HepG2 (cell line): ENCODE data around the gene ETF1. TPM values are rescaled to one million over a fixed set of nuclear protein-coding genes. Genes with fewer than 3 reads are reported as not detected.

Experiments used
- DRAP1 ChIP-seq: IDR thresholded peaks from 2 replicates; pipeline ENCODE4 v1.6.1; 2016; ENCODE audit warnings: missing genetic modification reagents, missing compliant biosample characterization
- HIVEP1 ChIP-seq: sonication (generic); formaldehyde crosslinking; IDR thresholded peaks from 2 replicates; pipeline ENCODE4 v1.4.0; 2020; ENCODE audit warnings: mild to moderate bottlenecking, missing genetic modification reagents
- PHF20 ChIP-seq: sonication (generic); formaldehyde crosslinking; IDR thresholded peaks from 2 replicates; pipeline ENCODE4 v1.5.0; 2020; ENCODE audit warnings: mild to moderate bottlenecking, missing genetic modification reagents
- PPARG ChIP-seq: conservative IDR thresholded peaks from 2 replicates; pipeline ENCODE4 v1.6.1; 2016; ENCODE audit warnings: missing biosample characterization, missing genetic modification reagents
- ZBTB49 ChIP-seq: sonication (generic); formaldehyde crosslinking; IDR thresholded peaks from 2 replicates; pipeline ENCODE4 v1.4.0; 2020; ENCODE audit warnings: missing genetic modification reagents, borderline replicate concordance
- ZNF280B ChIP-seq: sonication (generic); formaldehyde crosslinking; IDR thresholded peaks from 2 replicates; pipeline ENCODE4 v1.5.0; 2020; ENCODE audit warnings: missing genetic modification reagents, mild to moderate bottlenecking, borderline replicate concordance
- ZNF407 ChIP-seq: sonication (generic); formaldehyde crosslinking; IDR thresholded peaks from one replicate; pipeline ENCODE4 v1.5.1; 2020; ENCODE audit warnings: mild to moderate bottlenecking, missing genetic modification reagents; ENCODE audit errors: not compliant biosample characterization
- ZNF431 ChIP-seq: sonication (generic); formaldehyde crosslinking; IDR thresholded peaks from 2 replicates; pipeline ENCODE4 v1.9.0; 2022; ENCODE audit warnings: missing genetic modification reagents, low read depth, mild to moderate bottlenecking, borderline replicate concordance
- ZNF496 ChIP-seq: sonication (generic); formaldehyde crosslinking; IDR thresholded peaks from 2 replicates; pipeline ENCODE4 v1.8.1; 2023; ENCODE audit warnings: mild to moderate bottlenecking, moderate library complexity, missing genetic modification reagents; ENCODE audit not compliant: insufficient replicate concordance
- ZNF572 ChIP-seq: sonication (generic); formaldehyde crosslinking; IDR thresholded peaks from 2 replicates; pipeline ENCODE4 v1.5.1; 2020; ENCODE audit warnings: mild to moderate bottlenecking, missing genetic modification reagents
- ZNF749 ChIP-seq: sonication (generic); formaldehyde crosslinking; IDR thresholded peaks from 2 replicates; pipeline ENCODE4 v1.8.0; 2022; ENCODE audit warnings: mild to moderate bottlenecking, missing genetic modification reagents, moderate library complexity, borderline replicate concordance
- ZNF781 ChIP-seq: sonication (generic); formaldehyde crosslinking; IDR thresholded peaks from 2 replicates; pipeline ENCODE4 v1.5.1; 2020; ENCODE audit warnings: borderline replicate concordance, mild to moderate bottlenecking, missing genetic modification reagents; ENCODE audit errors: not compliant biosample characterization
- polyA plus RNA-seq, 8 experiments: library from polyadenylated mRNA; depleted of rRNA in 3 of 8; stranded (reverse) in 7 of 8; unstranded in 1 of 8; fragments of >200 nt; fragmentation: Illumina TruSeq in 4 of 8; extraction: Trizol in 4 of 8; gene quantifications; 2 replicates each; pipeline versions ENCODE4 v1.2.1 to v1.2.3, GENCODE V29; 2011 to 2016; ENCODE audit warnings: low read depth in 4 of 8, missing spikeins in 1 of 8, mixed read lengths in 1 of 8; ENCODE audit not compliant: insufficient read depth in 1 of 8
- total RNA-seq, 5 experiments: library from RNA; depleted of rRNA; stranded (reverse); fragments of >200 nt; fragmentation: Illumina TruSeq; extraction: Trizol; gene quantifications; 2 replicates each; pipeline ENCODE4 v1.2.3, GENCODE V29; 2016; ENCODE audit warnings: low read depth in 1 of 5

ETF1 gene
- total and polyA plus RNA-seq, 2 of the 13 experiments (the other 11 are each of a cell fraction or from before 2014, with no cell fraction given), result 52.1 to 184 TPM

GRCh38 chr5:138575194-138576015 is 32.4 kb upstream of the ETF1 start, which contains the start of gene HSPA9 (continued):
- TF ChIP-seq ZNF407 (CRISPR knock-in tag) (no peak), ZNF496 (CRISPR knock-in tag) (no peak), ZNF781 (CRISPR knock-in tag) (peak; percentile 72), PHF20 (peak; percentile 87), ZNF749 (CRISPR knock-in tag) (no peak), ZBTB49 (CRISPR knock-in tag) (no peak), ZNF280B (no peak; the same call in 1 of the 2 replicates), ZNF431 (peak; percentile 69; the same call in 1 of the 2 replicates), ZNF572 (CRISPR knock-in tag) (peak; percentile 88; the same call in 1 of the 2 replicates), PPARG (no peak; the same call in 1 of the 2 replicates), HIVEP1 (peak; percentile 86; the same call in 1 of the 2 replicates), DRAP1 (CRISPR knock-in tag) (peak; percentile 58)
